Endometrial microvascular endothelial cells (primary cell): ENCODE data around the gene WDR64. TPM values are rescaled to one million over a fixed set of nuclear protein-coding genes. Genes with fewer than 3 reads are reported as not detected.

Experiments
- in situ Hi-C: cut with HindIII; loops from 2 replicates; pipeline ENCODE4 v1.10.0; 2017; ENCODE audit warnings: low sequenced_read_pairs, low pct_unique_long_range_greater_than_20kb; ENCODE audit errors: inconsistent ontology term
- total RNA-seq: library from RNA; depleted of rRNA; stranded (reverse); fragments of >200 nt; gene quantifications from one replicate; pipeline ENCODE4 v1.2.3, GENCODE V29; 2015; ENCODE audit errors: inconsistent ontology term

Gene WDR64
- total RNA-seq, 1 donor from 2014 or later = not detected

GRCh38 chr1:241844593-241844992 is 192.5 kb downstream of the WDR64 start:
- in situ Hi-C loops = no loop called here

GRCh38 chr1:241846375-241846774 is 194.3 kb downstream of the WDR64 start:
- in situ Hi-C loops = no loop called here

DNA sequence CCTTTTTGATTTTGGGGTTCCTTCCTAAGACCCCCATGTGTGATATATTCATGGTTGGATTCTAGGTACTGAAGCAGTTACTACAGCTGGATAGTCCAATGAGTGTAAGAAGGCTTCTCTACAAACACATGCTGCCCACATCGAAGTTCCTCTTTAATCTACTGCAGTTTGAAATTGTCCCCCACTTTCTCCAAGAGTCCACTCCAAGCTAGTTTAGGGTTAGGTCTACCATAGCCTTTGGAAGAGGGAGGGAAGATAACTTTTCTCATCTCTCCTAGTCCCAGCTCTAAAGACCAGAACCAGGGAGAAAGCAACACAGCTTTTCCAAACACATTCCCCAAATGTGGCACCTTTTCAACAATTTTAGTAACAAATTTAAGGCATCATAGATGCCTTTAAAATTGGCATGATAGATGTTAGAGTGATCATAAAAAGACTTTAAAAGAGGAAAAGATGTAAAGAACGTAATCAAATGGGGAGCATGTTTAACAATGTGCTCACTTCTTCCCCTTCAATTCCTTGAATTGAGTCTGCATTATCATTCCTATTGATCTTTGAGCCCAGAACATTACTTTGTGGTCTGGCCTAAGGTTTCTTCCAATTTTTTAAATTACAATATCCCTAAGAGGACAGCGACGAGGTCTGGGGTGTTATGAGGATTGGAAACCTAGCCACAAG is 194.9 kb downstream of the WDR64 start:
- in situ Hi-C loops = no loop called here

- in situ Hi-C loops = no loop called here
Measured at GRCh38 chr1:241847540-241847795, 195.4 kb downstream of the WDR64 start.

- in situ Hi-C loops = no loop called here
Measured at GRCh38 chr1:241847796-241848685, 196.0 kb downstream of the WDR64 start, which contains the start of gene EXO1. Gene EXO1 (plus strand): TSS chr1:241848204. CDS start chr1:241850426, 2,222 bp downstream.

- in situ Hi-C loops = no loop called here
Measured at GRCh38 chr1:241848686-241849344, 196.7 kb downstream of the WDR64 start.

GRCh38 chr1:241849345-241849695 is 197.2 kb downstream of the WDR64 start:
- in situ Hi-C loops = no loop called here

Other genes with a start within 250 kb of the WDR64 start
- 118 TPM for gene FH, start 132.5 kb upstream of the WDR64 start, total RNA-seq
- gene KMO, start 119.9 kb upstream of the WDR64 start, total RNA-seq = not detected
- 10.6 TPM for gene CHML, start 11.9 kb upstream of the WDR64 start, total RNA-seq
- gene OPN3, start 11.9 kb upstream of the WDR64 start, total RNA-seq = 32.9 TPM
- 12.3 TPM for gene EXO1, start 195.9 kb downstream of the WDR64 start, total RNA-seq